ENCODE measurements around the gene KLHL2. TPM values are rescaled to one million over a fixed set of nuclear protein-coding genes. Genes with fewer than 3 reads are reported as not detected.

KLHL2 gene
- total and polyA plus RNA-seq, 2 of the 13 experiments (the other 11 are each of a cell fraction or from before 2014, with no cell fraction given): 9.2 to 17.6 TPM

DNA sequence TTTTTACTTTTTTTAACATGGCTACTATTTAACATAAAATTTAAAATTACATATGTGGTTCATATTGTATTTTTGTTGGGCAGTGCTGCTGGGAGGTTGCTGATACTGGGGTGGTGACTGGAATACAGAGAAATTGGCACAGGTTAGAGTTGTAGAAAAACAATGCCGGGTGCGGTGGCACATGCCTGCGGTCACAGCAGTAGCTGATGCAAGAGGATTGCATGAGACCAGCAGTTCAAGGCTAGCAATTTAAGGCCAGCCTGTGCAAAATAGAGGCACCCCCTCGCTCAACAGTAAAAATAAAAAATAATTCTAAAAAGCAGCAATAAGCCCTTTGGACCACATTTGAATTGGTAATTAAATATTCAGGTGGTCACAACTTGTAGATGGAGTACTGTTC is 159.7 kb downstream of the KLHL2 start (continued):
- TF ChIP-seq, protein P1, sequence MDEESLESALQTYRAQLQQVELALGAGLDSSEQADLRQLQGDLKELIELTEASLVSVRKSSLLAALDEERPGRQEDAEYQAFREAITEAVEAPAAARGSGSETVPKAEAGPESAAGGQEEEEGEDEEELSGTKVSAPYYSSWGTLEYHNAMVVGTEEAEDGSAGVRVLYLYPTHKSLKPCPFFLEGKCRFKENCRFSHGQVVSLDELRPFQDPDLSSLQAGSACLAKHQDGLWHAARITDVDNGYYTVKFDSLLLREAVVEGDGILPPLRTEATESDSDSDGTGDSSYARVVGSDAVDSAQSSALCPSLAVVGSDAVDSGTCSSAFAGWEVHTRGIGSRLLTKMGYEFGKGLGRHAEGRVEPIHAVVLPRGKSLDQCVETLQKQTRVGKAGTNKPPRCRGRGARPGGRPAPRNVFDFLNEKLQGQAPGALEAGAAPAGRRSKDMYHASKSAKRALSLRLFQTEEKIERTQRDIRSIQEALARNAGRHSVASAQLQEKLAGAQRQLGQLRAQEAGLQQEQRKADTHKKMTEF (CRISPR knock-in tag; IDR thresholded peaks at IDR 0.05): peak; percentile 82
- TF ChIP-seq SMARCE1 (IDR thresholded peaks at IDR 0.05; ENCODE audit: borderline replicate concordance) (no peak), CREM (IDR thresholded peaks at IDR 0.05) (peak; percentile 19; the same call in 1 of the 2 replicates), CREM (CRISPR knock-in tag; IDR thresholded peaks at IDR 0.05) (no peak), PCBP1 (IDR thresholded peaks at IDR 0.05; ENCODE audit: borderline replicate concordance, low read depth, low read length) (no peak), ZSCAN21 (CRISPR knock-in tag; IDR thresholded peaks at IDR 0.05; ENCODE audit: borderline replicate concordance) (no peak), ELF4 (CRISPR knock-in tag; IDR thresholded peaks at IDR 0.05; ENCODE audit: borderline replicate concordance) (0 out of 2 replicates have a peak, but pooled peaks have one; percentile 29), RCOR2 (CRISPR knock-in tag; IDR thresholded peaks at IDR 0.05) (peak; percentile 60; the same call in 1 of the 2 replicates), FOXO1 (CRISPR knock-in tag; IDR thresholded peaks at IDR 0.05) (peak; percentile 90), MAZ (IDR thresholded peaks at IDR 0.05; ENCODE audit: borderline replicate concordance, low read depth, low read length) (no peak), MAZ (CRISPR knock-in tag; IDR thresholded peaks at IDR 0.05; ENCODE audit: low read depth) (no peak), KLF16 (CRISPR knock-in tag; IDR thresholded peaks at IDR 0.05) (peak in 1 of 2 experiments; percentile 56; a peak in 1 of 4 replicates)
- TF ChIP-seq, protein P2, sequence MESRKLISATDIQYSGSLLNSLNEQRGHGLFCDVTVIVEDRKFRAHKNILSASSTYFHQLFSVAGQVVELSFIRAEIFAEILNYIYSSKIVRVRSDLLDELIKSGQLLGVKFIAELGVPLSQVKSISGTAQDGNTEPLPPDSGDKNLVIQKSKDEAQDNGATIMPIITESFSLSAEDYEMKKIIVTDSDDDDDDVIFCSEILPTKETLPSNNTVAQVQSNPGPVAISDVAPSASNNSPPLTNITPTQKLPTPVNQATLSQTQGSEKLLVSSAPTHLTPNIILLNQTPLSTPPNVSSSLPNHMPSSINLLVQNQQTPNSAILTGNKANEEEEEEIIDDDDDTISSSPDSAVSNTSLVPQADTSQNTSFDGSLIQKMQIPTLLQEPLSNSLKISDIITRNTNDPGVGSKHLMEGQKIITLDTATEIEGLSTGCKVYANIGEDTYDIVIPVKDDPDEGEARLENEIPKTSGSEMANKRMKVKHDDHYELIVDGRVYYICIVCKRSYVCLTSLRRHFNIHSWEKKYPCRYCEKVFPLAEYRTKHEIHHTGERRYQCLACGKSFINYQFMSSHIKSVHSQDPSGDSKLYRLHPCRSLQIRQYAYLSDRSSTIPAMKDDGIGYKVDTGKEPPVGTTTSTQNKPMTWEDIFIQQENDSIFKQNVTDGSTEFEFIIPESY (CRISPR knock-in tag; IDR thresholded peaks at IDR 0.05): 0 out of 2 replicates have a peak, but pooled peaks have one; percentile 14
- TF ChIP-seq, protein P3, sequence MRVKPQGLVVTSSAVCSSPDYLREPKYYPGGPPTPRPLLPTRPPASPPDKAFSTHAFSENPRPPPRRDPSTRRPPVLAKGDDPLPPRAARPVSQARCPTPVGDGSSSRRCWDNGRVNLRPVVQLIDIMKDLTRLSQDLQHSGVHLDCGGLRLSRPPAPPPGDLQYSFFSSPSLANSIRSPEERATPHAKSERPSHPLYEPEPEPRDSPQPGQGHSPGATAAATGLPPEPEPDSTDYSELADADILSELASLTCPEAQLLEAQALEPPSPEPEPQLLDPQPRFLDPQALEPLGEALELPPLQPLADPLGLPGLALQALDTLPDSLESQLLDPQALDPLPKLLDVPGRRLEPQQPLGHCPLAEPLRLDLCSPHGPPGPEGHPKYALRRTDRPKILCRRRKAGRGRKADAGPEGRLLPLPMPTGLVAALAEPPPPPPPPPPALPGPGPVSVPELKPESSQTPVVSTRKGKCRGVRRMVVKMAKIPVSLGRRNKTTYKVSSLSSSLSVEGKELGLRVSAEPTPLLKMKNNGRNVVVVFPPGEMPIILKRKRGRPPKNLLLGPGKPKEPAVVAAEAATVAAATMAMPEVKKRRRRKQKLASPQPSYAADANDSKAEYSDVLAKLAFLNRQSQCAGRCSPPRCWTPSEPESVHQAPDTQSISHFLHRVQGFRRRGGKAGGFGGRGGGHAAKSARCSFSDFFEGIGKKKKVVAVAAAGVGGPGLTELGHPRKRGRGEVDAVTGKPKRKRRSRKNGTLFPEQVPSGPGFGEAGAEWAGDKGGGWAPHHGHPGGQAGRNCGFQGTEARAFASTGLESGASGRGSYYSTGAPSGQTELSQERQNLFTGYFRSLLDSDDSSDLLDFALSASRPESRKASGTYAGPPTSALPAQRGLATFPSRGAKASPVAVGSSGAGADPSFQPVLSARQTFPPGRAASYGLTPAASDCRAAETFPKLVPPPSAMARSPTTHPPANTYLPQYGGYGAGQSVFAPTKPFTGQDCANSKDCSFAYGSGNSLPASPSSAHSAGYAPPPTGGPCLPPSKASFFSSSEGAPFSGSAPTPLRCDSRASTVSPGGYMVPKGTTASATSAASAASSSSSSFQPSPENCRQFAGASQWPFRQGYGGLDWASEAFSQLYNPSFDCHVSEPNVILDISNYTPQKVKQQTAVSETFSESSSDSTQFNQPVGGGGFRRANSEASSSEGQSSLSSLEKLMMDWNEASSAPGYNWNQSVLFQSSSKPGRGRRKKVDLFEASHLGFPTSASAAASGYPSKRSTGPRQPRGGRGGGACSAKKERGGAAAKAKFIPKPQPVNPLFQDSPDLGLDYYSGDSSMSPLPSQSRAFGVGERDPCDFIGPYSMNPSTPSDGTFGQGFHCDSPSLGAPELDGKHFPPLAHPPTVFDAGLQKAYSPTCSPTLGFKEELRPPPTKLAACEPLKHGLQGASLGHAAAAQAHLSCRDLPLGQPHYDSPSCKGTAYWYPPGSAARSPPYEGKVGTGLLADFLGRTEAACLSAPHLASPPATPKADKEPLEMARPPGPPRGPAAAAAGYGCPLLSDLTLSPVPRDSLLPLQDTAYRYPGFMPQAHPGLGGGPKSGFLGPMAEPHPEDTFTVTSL (CRISPR knock-in tag; IDR thresholded peaks at IDR 0.05; ENCODE audit: borderline replicate concordance): peak; percentile 85
- TF ChIP-seq, protein P4, sequence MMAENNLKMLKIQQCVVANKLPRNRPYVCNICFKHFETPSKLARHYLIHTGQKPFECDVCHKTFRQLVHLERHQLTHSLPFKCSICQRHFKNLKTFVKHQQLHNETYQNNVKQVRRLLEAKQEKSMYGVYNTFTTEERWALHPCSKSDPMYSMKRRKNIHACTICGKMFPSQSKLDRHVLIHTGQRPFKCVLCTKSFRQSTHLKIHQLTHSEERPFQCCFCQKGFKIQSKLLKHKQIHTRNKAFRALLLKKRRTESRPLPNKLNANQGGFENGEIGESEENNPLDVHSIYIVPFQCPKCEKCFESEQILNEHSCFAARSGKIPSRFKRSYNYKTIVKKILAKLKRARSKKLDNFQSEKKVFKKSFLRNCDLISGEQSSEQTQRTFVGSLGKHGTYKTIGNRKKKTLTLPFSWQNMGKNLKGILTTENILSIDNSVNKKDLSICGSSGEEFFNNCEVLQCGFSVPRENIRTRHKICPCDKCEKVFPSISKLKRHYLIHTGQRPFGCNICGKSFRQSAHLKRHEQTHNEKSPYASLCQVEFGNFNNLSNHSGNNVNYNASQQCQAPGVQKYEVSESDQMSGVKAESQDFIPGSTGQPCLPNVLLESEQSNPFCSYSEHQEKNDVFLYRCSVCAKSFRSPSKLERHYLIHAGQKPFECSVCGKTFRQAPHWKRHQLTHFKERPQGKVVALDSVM (CRISPR knock-in tag; IDR thresholded peaks at IDR 0.05): no peak
- TF ChIP-seq, protein P5, sequence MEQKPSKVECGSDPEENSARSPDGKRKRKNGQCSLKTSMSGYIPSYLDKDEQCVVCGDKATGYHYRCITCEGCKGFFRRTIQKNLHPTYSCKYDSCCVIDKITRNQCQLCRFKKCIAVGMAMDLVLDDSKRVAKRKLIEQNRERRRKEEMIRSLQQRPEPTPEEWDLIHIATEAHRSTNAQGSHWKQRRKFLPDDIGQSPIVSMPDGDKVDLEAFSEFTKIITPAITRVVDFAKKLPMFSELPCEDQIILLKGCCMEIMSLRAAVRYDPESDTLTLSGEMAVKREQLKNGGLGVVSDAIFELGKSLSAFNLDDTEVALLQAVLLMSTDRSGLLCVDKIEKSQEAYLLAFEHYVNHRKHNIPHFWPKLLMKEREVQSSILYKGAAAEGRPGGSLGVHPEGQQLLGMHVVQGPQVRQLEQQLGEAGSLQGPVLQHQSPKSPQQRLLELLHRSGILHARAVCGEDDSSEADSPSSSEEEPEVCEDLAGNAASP (CRISPR knock-in tag; IDR thresholded peaks at IDR 0.05; ENCODE audit: borderline replicate concordance): peak; percentile 80; the same call in 1 of the 2 replicates
